Measurements from ENCODE around the gene ANAPC15.

ANAPC15 gene

DNA sequence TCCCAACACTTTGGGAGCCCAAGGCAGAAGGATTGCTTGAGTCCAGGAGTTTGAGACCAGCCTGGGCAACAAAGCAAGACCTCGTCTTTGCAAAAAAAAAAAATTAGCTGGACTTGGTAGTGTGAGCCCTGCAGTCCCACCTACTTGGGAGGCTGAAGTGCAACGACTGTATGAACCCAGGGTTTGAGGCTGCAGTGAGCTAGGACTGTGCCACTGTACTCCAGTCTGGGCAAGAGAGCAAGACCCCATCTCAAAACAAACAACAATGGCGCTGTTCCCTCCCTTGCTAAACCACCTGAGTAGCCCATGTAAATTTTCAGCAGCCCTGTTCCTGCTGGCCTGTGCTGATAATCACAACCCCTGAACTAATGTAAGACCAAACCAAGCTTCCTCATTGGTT, 12.5 kb downstream of the ANAPC15 start:
- no peak for DNase-seq
- in situ Hi-C loops (cut with MboI; ENCODE audit: low pct_unique_long_range_greater_than_20kb, low sequenced_read_pairs): no loop called here

DNA sequence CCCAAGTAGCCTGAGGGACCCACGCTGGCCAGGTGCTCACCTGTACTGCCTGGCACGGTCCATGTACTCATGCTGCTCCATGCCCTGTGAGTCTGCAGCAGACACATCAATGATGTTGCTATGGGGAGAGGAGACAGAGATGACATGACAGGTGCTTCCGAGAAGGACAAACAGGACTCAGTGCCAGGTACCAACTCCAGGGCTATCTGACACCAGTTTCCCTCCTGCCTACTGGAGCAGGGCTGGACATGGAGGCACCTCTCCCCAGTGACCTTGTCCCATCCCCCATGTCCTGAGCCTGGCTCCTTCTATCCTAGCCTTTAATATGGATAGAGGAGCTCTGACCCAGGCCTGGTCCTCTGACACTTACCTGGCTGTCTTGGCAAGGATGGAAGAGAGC, 13.8 kb downstream of the ANAPC15 start:
- in situ Hi-C loops (cut with MboI; ENCODE audit: low pct_unique_long_range_greater_than_20kb, low sequenced_read_pairs): loop anchor here (10.0 kb wide), 1 partner anchor 74 kb away; no protein-coding TSS in a partner anchor

DNA sequence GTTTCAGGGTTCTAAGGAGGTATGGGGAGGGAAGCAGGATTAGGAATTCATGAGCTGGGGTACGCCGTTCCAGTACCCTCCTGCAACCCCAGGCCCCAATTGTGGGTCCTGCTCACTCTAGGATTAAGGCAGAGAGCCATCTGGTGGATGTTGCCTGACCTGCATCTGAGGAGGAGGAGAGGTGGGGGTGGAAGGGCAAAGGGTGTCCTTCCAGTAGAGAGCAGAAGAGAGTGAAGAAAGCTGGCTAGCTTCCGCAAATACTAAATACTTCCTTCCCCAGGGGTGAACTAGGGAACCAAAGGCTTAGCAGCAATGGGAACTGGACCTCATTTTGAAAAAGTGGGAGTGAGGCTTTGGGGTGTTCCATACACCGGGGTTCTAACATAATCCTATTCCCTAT, 21.2 kb downstream of the ANAPC15 start:
- peak; percentile 93 for DNase-seq
- in situ Hi-C loops (cut with MboI; ENCODE audit: low pct_unique_long_range_greater_than_20kb, low sequenced_read_pairs): loop anchor here (10.0 kb wide), 1 partner anchor 66 kb away; no protein-coding TSS in a partner anchor

More for the DNA sequence above, 13.8 kb downstream of the ANAPC15 start:
- DNase-seq: no peak

DNA sequence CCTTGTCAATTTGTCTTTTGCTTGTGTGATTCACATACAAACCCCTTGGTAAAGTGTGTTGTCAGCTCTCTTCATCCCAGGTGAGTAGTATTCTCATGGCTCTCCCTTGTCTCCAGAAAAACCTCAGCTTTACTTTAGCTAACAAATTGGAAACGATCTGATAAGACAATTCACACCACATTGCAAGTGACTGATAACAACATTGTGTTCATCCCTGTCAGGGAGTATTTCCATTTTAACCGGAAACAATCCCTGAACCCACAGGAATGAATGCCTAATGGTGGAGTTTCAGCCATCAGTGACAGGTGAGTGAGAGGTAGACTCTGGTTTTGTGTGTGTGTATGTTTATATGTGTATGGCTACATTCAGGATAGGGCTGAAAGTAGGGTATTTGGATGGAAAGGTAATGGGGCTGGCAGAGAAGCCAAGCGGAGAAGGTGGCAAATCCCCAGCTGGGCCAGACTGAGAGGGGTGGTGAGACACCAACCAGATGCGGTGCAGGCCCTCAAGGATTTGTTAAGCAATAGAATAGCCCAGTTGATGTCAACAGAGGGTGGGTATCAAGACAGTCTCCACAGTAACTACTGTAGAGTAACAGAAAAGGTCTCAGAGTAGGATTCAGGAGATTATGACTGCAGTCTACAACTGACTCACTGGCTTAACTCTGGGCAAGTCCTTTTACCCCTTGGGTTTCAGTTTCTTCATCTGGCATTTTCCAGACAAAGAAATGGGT, 24.3 kb downstream of the ANAPC15 start:
- DNase-seq: no peak
- in situ Hi-C loops (cut with MboI; ENCODE audit: low pct_unique_long_range_greater_than_20kb, low sequenced_read_pairs): no loop called here

DNA sequence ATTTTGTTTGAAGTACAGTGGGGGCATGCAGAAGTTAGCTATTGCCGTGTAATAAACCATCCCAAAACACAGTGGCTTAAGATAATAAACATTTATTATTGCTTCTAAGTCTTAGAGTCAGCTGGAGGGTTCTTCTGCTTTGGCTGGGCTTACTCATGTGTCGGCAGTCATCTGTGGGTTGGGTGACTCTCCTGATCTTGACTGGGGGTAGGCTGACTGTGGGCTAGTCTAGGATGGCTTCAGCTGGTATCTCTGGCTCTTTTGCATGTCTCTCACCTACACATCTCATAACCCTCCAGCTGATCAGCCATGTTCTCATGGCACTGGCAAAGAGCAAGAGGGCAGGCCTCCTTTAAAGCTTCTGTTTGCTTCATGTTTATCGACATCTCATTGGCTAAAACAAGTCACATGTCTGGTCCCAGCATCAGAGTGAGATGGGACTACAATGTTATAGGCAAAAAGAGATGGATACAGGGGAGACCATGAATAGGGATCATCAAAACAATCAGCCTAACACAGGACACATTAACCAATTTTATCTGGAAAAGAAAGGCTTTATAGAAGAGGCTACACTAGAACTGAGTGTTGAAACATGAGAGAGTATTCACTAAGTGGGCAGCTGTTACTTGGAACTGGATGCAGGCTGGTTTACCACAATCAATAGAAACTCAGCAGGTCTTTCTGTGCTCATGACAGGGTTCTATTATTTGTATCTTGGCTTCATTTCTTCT, 26.7 kb downstream of the ANAPC15 start:
- in situ Hi-C loops (cut with MboI; ENCODE audit: low pct_unique_long_range_greater_than_20kb, low sequenced_read_pairs): no loop called here
- DNase-seq: no peak

DNA sequence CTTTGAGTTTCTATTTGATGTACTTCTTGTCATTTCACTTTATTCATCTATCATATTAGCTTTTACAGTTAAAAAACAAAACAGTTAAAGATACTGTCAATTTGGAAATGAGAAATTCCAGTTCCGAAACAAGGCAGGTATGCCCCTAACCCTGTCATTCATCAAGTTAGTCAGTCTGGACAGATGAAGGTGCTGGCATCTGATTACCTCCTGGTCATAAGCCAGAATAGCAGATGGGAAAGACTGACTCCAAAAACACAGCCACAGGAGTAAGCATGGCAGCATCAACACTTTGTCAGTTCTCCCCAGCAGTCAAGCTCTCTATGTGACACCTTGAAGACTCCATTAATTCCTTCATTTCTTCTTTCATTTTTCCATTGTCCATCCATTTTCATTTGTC, 27.5 kb downstream of the ANAPC15 start:
- no peak for DNase-seq
- in situ Hi-C loops (cut with MboI; ENCODE audit: low pct_unique_long_range_greater_than_20kb, low sequenced_read_pairs): no loop called here

DNA sequence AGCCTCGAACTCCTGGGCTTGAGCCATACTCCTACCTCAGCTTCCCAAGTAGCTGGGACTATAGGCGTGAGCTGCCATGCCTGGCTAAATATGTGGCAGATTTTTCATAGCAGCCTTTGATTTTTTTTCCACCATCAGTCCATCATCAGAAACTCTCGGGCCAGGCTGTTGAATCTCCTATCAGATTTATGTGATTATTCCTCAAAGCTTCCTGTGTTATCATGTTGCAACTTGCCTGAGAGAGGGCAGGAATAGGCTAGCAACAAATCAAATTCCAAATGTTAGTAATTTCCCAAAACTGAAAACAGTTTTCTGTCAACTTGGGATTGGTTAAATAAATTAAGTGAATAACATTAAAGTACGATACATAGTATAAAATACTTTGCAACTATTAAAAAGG, 28.4 kb downstream of the ANAPC15 start:
- no peak for DNase-seq
- in situ Hi-C loops (cut with MboI; ENCODE audit: low pct_unique_long_range_greater_than_20kb, low sequenced_read_pairs): no loop called here

DNA sequence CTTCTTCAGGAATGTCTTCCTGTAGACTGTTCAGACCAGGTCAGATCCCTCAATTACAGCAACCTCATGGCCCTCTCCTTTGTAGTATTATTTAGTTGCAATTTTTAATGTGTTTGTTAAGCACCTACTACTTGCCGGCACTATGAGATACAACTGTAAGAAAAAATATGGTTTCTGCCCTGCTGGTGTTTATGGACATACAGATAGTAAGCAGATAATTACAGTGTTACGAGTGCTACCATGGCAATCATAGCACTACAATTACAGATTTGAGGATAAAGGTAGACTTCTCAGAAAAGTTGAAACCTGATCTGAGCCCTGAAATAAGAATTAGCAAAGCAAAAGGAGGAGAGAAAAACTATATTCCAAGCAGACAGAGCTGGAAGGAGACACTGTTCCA, 29.1 kb downstream of the ANAPC15 start:
- DNase-seq: no peak
- in situ Hi-C loops (cut with MboI; ENCODE audit: low pct_unique_long_range_greater_than_20kb, low sequenced_read_pairs): no loop called here

DNA sequence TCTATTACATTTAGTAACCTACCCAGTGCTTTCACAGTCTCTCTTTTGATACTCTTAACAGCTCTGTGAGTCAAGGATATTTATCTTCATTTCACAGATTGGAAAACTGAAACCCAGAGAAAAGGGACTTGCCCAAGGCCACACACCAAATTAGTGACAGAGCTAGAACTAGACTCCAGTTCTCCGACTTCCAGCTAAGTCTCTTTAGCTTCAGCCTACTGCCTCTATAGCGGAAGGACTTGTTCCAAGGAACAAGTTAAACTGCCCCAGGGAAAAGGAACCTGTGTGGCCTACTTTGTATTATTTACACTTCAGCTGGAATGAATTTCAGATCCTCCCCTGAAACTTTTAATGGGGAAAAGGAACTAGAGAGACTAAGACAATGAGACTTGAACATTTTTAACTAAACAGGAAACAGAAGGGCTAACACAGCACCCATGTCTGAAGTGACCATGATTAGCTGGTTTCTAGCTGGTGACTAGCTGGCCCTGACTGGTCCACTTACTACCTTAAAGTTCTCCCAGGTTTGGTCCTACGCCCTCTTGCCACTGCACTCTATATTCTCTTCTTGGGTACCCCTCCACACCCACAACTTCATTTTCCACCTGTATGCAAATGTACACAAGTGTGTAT, 30.6 kb downstream of the ANAPC15 start:
- in situ Hi-C loops (cut with MboI; ENCODE audit: low pct_unique_long_range_greater_than_20kb, low sequenced_read_pairs): no loop called here

DNA sequence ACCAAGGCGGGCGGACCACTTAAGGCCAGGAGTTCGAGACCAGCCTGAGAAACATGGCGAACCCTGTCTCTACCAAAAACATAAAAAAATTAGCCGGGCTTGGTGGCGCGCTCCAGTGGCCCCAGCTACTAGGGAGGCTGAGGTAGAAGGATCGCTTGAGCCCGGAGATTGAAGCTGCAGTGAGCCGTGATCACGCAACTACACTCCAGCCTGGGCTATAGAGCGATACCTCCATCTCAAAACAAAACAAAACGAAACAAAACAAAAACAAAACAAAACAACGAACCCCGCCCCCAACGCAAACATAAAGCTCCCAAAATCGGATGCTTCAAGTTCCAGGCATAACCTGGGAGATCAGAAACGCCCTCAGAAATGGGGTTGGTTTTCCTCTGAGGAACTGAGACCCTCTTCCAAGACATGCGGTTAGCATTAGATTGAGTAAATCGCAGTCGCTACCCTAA, 31.3 kb downstream of the ANAPC15 start:
- in situ Hi-C loops (cut with MboI; ENCODE audit: low pct_unique_long_range_greater_than_20kb, low sequenced_read_pairs): no loop called here
- no peak for DNase-seq

More for the DNA sequence above, 30.6 kb downstream of the ANAPC15 start:
- peak; percentile 18 for DNase-seq

DNA sequence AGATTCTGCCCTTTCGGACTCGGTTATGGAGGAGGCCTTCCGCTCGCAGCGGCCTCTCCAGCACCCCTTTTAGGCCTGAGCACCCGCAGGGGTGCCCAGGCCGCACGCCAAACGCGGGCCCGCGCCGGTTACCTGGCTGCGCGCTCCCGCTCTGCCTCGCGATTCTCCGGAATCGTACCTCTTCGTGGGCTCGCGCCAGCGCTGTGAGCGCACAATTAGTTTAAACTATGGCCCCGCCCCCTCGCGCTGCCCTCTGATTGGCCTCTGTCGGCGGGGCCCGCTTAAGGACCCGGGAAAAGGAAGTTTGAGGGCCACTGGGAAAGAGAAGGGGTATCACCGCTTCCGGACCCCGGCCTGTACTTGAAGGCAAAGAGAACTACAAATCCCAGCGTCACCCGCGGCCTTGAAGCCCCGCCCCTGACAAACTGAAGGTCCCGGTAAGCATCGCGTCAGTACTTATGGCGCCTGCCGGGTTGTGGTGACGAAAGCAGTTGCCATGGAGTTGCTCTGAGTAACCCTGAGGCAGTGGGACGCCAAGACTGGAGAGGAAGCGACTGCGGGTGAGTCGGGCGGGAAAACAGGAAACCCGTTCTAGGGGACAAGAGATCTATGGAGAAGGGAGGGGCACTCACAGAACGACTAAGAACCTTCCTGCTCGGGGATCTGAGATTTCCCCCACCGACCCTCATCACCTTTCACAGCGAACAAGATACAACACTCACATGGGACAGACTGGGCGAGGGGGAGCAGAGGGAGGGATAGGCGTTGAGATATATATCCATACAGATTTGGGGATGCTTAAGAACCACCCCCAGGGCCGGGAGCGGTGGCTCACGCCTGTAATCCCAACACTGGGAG, 31.9 kb downstream of the ANAPC15 start, which contains the start of the genes LRRC51 and NUMA1:
Gene LRRC51, plus strand, starts transcription at position 525 of the 858 bp plus-strand sequence. CDS start 8,234 bp downstream, outside the sequence.
Gene NUMA1, minus strand, starts transcription at position 217 of the 858 bp plus-strand sequence. CDS start 44,599 bp downstream, outside the sequence.
- in situ Hi-C loops (cut with MboI; ENCODE audit: low pct_unique_long_range_greater_than_20kb, low sequenced_read_pairs): no loop called here
- peak; percentile 100 for DNase-seq

DNA sequence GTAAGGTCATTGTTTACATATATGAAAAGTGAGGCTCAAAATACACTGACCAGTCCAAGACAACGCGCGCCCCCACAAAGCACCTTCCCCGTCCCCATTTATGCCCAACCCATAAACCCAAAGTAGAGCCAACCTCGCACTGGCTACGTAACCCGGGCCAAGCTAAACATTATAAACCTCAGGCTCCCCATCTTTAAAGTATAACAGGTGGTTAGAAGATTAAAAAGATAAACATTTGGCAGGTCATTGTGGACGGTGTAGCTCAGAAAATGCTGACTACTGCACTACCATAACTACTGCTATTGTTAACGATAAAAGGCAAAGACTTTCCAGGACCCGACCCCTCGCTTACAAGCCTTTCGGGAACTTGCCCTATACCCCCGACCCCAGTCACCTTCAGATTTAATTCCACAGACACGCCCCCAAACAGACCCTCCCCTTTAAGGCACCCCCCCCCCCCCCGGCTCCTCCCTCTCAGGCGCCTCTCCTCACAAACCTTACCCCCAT, 32.6 kb downstream of the ANAPC15 start:
- in situ Hi-C loops (cut with MboI; ENCODE audit: low pct_unique_long_range_greater_than_20kb, low sequenced_read_pairs): no loop called here
- DNase-seq: no peak

DNA sequence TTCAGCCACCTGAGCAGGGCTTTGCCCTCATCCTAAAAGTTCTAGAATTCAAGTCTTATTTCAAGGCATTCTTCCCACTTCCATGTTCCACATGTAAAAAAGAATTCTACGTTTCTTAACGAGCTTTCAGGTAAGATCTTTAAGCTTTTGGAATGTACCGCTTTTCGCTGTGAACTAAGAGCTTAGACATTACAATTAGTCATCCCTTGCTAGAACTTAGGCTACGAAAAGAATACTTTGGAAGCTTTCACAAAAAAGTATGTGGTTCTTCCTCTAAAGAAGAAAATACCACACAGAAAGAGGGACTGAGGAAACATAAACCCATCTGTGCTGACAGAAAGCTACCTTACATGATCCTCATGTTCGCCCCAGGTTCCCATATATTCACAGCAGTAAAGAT, 34.0 kb downstream of the ANAPC15 start:
- no peak for DNase-seq
- in situ Hi-C loops (cut with MboI; ENCODE audit: low pct_unique_long_range_greater_than_20kb, low sequenced_read_pairs): no loop called here

DNA sequence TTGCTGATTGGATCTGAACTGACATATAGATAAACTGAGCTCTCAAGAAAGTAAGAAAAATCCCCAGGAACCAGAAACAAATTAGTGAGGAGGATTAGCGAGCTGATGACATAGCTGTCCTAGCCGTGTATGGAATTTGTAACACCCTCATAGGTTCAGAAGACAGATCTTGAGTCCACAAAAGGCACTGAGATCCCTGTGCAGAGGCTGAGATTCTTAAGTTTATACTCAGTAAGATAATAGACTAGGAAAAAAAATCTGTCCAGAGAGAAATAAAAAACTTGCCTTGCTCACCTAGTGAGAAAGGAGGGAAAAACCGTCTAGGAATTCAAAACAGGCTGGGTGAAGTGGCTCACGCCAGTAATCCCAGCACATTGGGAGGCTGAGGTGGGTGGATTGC, 36.7 kb downstream of the ANAPC15 start:
- in situ Hi-C loops (cut with MboI; ENCODE audit: low pct_unique_long_range_greater_than_20kb, low sequenced_read_pairs): no loop called here
- DNase-seq: no peak

DNA sequence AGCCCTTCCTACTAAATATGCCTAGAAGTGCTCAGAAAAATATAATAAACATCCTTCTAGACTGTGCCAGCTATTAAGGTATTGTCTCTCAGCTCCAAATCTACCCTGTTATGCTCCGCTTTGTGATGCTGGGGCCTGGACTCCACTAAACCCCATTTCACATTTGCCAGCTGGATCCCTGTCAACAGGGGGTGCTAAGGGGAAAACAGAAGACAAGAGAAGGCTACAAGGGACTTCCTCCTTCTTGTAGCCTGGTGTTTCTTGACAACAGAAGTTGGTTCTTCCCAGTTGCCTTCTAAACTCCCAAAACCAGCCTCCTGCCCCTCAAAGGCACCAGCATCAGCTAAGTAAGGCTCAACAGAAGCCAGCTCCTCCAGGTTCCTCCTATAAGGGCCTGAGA, 37.4 kb downstream of the ANAPC15 start:
- DNase-seq: peak; percentile 69
- in situ Hi-C loops (cut with MboI; ENCODE audit: low pct_unique_long_range_greater_than_20kb, low sequenced_read_pairs): no loop called here

DNA sequence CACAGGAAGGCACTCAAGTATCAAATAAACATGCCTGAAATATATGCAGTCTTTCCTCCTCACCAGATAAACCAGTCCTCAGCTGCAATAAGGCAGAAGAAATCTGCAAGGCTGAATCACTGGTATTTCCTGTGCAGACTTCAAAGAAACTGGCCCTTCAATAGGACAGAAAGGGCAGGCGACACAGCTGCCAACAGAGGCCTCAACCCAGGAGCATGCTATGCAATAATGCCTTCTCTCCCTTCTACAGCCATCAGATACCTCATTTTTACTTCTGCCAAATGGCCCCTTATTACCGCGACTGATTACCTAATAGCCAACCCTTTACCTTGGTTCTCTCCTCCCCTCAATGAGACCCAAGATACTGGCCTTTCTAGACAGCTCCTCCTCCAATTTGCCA, 40.1 kb downstream of the ANAPC15 start:
- in situ Hi-C loops (cut with MboI; ENCODE audit: low pct_unique_long_range_greater_than_20kb, low sequenced_read_pairs): no loop called here
- no peak for DNase-seq

DNA sequence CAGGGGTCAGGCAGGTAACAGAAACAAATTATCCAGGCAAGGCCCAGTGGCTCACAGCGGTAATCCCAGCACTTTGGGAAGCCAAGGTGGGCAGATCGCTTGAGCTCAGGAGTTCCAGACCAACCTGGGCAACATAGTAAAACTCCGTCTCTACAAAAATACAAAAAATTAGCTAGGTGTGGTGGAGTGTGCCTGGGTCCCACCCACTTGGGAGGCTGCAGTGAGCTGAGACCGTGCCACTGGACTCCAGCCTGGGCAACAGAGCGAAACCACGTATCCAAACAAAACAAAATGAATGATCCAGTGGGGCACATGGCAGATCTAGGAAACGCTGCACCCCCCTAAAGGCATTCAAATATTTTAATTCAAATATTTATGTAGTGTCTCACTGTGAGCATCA, 42.0 kb downstream of the ANAPC15 start:
- in situ Hi-C loops (cut with MboI; ENCODE audit: low pct_unique_long_range_greater_than_20kb, low sequenced_read_pairs): no loop called here
- no peak for DNase-seq

DNA sequence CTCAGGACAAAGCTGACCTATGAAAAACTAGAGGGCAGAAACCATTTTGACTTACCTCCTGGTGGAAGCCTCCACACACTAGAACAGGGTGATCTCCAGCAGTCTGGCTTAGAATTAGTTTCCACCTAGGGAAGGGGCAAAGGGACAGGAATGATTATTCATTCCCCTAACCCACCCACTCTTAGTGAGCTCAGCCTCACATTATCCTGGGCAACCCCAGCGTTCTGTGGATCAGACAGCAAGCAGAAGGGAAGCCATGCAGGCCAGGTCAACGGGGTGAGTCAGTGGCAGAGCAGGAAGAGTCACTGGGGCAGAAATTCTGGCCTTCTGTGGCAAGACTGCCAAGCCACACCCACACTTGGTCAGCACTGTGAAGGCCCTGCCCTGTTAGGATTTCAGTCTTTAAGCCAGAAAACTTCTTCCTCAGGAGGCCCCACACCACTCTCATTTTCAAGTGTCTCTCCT, 42.7 kb downstream of the ANAPC15 start:
- no peak for DNase-seq
- in situ Hi-C loops (cut with MboI; ENCODE audit: low pct_unique_long_range_greater_than_20kb, low sequenced_read_pairs): no loop called here

DNA sequence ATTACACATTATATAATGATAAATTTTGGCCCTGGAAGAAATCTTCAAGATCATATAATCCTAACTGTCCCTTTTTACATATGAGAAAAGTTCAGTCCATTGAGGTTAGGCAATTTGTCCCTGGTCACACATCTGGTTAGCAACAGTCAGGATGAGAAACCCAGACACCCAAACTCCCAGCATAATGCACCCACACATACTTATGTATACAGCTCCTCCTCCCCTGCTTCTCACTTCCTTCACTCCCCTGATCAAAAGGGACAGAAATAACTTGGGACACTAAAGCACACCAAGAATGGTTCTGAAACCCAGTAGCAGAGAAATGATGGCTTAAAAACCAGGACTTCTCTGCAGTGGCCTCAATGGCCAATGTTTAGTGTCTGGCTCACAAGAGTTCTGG, 43.3 kb downstream of the ANAPC15 start:
- no peak for DNase-seq
- in situ Hi-C loops (cut with MboI; ENCODE audit: low pct_unique_long_range_greater_than_20kb, low sequenced_read_pairs): no loop called here
